ENCODE measurements around the gene TMX4.
"Not testable (repeated sequence)": the region's sequence is repeated elsewhere in the genome, so short reads cannot be mapped to it uniquely, and the experiment has no call there.

The TMX4 gene

GRCh38 chr20:7966176-7966575 lies 53.4 kb downstream of the TMX4 start:
- DNase-seq, result no peak

- no peak for DNase-seq
Measured at GRCh38 chr20:7959484-7959883, 60.1 kb downstream of the TMX4 start.

GRCh38 chr20:7956561-7956960 lies 63.0 kb downstream of the TMX4 start:
- DNase-seq, result not testable (repeated sequence)

GRCh38 chr20:7950387-7950786 lies 69.2 kb downstream of the TMX4 start:
- DNase-seq, result no peak

GRCh38 chr20:7943891-7944290 lies 75.7 kb downstream of the TMX4 start:
- DNase-seq, result no peak

GRCh38 chr20:7940341-7940740 lies 79.2 kb downstream of the TMX4 start, which contains the start of gene HAO1:
HAO1 (minus strand) TSS chr20:7940458; CDS start chr20:7940422, 36 bp downstream.
- no peak for DNase-seq

- no peak for DNase-seq
Measured at GRCh38 chr20:7939663-7940062, 79.9 kb downstream of the TMX4 start.

- DNase-seq, result no peak
Measured at GRCh38 chr20:7938058-7938457, 81.5 kb downstream of the TMX4 start.

- DNase-seq, result no peak
Measured at GRCh38 chr20:7937328-7937727, 82.2 kb downstream of the TMX4 start.

GRCh38 chr20:7935027-7935551 lies 84.5 kb downstream of the TMX4 start:
- DNase-seq, result no peak

- no peak for DNase-seq
Measured at GRCh38 chr20:7933346-7933745, 86.2 kb downstream of the TMX4 start.

GRCh38 chr20:7930343-7930742 lies 89.2 kb downstream of the TMX4 start:
- DNase-seq, result no peak
